Measurements from ENCODE around the gene LTF.
A peak's percentile ranks its signal among the peaks of the same experiment; 100 is the strongest.
"Not testable (repeated sequence)": the region's sequence is repeated elsewhere in the genome, so short reads cannot be mapped to it uniquely, and the experiment has no call there.

The LTF gene

GRCh38 chr3:46442576-46443530 lies 21.9 kb downstream of the LTF start:
- DNase-seq (ENCODE audit: low spot score) (no peak), FAIRE-seq (peak; percentile 9)

- no peak for FAIRE-seq
- no peak for DNase-seq (ENCODE audit: low spot score)
Measured at GRCh38 chr3:46440531-46441294, 24.0 kb downstream of the LTF start.

GRCh38 chr3:46438831-46439230 lies 25.9 kb downstream of the LTF start:
- no peak for FAIRE-seq
- DNase-seq (ENCODE audit: low spot score) = no peak

GRCh38 chr3:46435081-46435726 lies 29.5 kb downstream of the LTF start:
- no peak for FAIRE-seq
- DNase-seq (ENCODE audit: low spot score) = no peak

GRCh38 chr3:46433841-46434240 lies 30.9 kb downstream of the LTF start:
- no peak for DNase-seq (ENCODE audit: low spot score)
- FAIRE-seq = peak; percentile 52

- DNase-seq (ENCODE audit: low spot score) = not testable (repeated sequence)
Measured at GRCh38 chr3:46433118-46433517, 31.6 kb downstream of the LTF start.

GRCh38 chr3:46431905-46432304 lies 32.8 kb downstream of the LTF start:
- not testable (repeated sequence) for FAIRE-seq; DNase-seq (ENCODE audit: low spot score)

More at GRCh38 chr3:46433118-46433517, 31.6 kb downstream of the LTF start:
- not testable (repeated sequence) for FAIRE-seq

GRCh38 chr3:46430879-46431278 lies 33.8 kb downstream of the LTF start:
- FAIRE-seq; DNase-seq (ENCODE audit: low spot score): not testable (repeated sequence)

- DNase-seq (ENCODE audit: low spot score) = no peak
- FAIRE-seq = no peak
Measured at GRCh38 chr3:46429671-46430070, 35.0 kb downstream of the LTF start.

GRCh38 chr3:46429250-46429649 lies 35.5 kb downstream of the LTF start:
- FAIRE-seq = no peak
- no peak for DNase-seq (ENCODE audit: low spot score)

- DNase-seq (ENCODE audit: low spot score) (no peak), FAIRE-seq (peak; percentile 69)
Measured at GRCh38 chr3:46427916-46428833, 36.5 kb downstream of the LTF start.

- FAIRE-seq = not testable (repeated sequence)
Measured at GRCh38 chr3:46427404-46427803, 37.3 kb downstream of the LTF start.

GRCh38 chr3:46426476-46426875 lies 38.2 kb downstream of the LTF start:
- not testable (repeated sequence) for FAIRE-seq; DNase-seq (ENCODE audit: low spot score)

More at GRCh38 chr3:46427404-46427803, 37.3 kb downstream of the LTF start:
- DNase-seq (ENCODE audit: low spot score) = not testable (repeated sequence)

- peak; percentile 54 for DNase-seq (ENCODE audit: low spot score)
- peak; percentile 94 for FAIRE-seq
Measured at GRCh38 chr3:46423588-46423987, 41.1 kb downstream of the LTF start.

GRCh38 chr3:46422617-46423016 lies 42.1 kb downstream of the LTF start:
- FAIRE-seq = peak; percentile 59
- peak; percentile 82 for DNase-seq (ENCODE audit: low spot score)

GRCh38 chr3:46420931-46421330 lies 43.8 kb downstream of the LTF start:
- FAIRE-seq (no peak), DNase-seq (ENCODE audit: low spot score) (no peak)

- DNase-seq (ENCODE audit: low spot score) (no peak), FAIRE-seq (peak; percentile 79)
Measured at GRCh38 chr3:46419816-46420215, 44.9 kb downstream of the LTF start.

- DNase-seq (ENCODE audit: low spot score) = no peak
- FAIRE-seq = no peak
Measured at GRCh38 chr3:46417841-46418611, 46.7 kb downstream of the LTF start.

- DNase-seq (ENCODE audit: low spot score) (no peak), FAIRE-seq (no peak)
Measured at GRCh38 chr3:46416811-46417510, 47.7 kb downstream of the LTF start.
